ENCODE measurements around the gene FGF22. TPM values are rescaled to one million over a fixed set of nuclear protein-coding genes. Genes with fewer than 3 reads are reported as not detected.

FGF22 gene
- polyA plus RNA-seq, 2 of the 4 experiments (the other 2 are of a cell fraction) = 0.13 to 1.0 TPM

DNA sequence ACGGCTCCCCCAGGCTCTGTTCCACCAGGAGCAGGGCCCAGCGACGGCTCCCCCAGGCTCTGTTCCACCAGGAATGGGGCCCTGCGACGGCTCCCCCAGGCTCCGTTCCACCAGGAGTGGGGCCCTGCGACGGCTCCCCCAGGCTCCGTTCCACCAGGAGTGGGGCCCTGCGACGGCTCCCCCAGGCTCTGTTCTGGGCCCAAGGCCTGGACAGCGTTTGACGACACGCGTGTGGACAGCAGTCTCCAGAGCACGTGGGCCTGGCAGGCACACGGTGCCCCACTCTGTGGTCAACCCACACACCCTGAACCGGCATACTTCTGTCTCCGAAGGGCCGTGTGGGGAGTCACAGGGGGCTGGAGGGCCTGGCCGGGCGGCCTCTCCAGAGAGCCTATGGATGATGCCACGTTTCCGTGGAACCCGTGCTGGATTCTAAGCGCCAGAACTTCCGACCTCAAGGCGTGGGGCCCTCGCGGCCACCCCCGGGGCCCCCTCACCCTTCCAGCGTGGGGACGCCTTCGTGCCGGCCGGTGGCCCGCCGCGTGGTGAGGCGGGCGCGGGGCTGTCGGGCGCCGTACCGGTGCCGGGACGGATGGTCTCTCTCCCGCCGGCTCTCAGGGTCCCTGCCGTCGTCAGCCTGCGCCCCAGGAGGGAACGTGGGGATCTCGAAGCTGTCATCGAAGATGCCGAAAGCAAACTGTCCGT lies 11.6 kb downstream of the FGF22 start (continued):
- TF ChIP-seq EHMT2 (IDR thresholded peaks at IDR 0.05; ENCODE audit: low read depth) (no peak), ESRRA (IDR thresholded peaks at IDR 0.05; ENCODE audit: borderline replicate concordance, low read length) (no peak), ELK1 (IDR thresholded peaks at IDR 0.05; ENCODE audit: low read depth, low read length) (no peak), SREBF2 (IDR thresholded peaks at IDR 0.05) (no peak), POLR2A (IDR thresholded peaks at IDR 0.05; ENCODE audit: low read length) (no peak), USF2 (IDR thresholded peaks at IDR 0.05) (no peak), RAD21 (conservative IDR thresholded peaks at IDR 0.05 in 1 of 2, IDR thresholded peaks at IDR 0.05 in 1 of 2) (no peak)

DNA sequence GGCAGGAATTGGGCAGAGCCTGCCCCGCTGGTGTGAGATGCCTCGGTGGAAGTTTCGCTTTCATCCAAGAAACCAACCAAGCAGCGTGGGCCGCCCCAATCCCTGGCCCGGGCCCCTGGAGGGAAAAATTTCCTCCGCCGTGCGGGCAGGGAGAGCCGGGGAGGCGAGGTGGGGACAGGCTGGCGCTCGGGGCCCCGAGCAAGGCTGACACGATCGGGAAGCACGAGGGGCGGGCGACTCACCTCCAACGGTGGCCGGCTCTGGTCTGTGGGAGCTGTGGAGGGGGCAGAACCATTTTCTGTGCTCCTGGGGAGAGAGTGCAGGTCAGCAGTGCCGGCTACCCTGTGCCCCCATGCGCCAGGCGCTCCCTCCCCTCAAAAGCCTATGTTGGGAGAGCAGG lies 12.3 kb downstream of the FGF22 start:
- H3K4me3 ChIP-seq = no peak overlapping the region
- 91% methylated on average over 17 of the region's 24 CpGs for WGBS (ENCODE audit: missing lambda C conversion rate)
- no peak for FAIRE-seq
- no peak for ATAC-seq
- H3K9me3 ChIP-seq = no peaks in the 10 kb centered on the region
- H3K4me2 ChIP-seq = no peak overlapping the region
- no peaks in the 10 kb centered on the region for H3K4me1 ChIP-seq
- ChIA-PET POLR2A (no interaction called here), CTCF (interaction anchor here (0.6 kb wide), 1 partner anchor 134 kb away, joined by 4 read pairs; no protein-coding TSS in a partner anchor)
- TF ChIP-seq ZNF302 (CRISPR knock-in tag; IDR thresholded peaks at IDR 0.05) = no peak
- TF ChIP-seq CHD4 (IDR thresholded peaks at IDR 0.05; ENCODE audit: borderline replicate concordance) = no peak
- TF ChIP-seq HOXB5 (CRISPR knock-in tag; IDR thresholded peaks at IDR 0.05) = no peak
- TF ChIP-seq RCOR1 (IDR thresholded peaks at IDR 0.05; ENCODE audit: low read depth, low read length) = no peak
- H3K27ac ChIP-seq = no peak overlapping the region
- no peak for DNase-seq (ENCODE audit: low read depth in 1 of 2, low spot score in 1 of 2)

- ATAC-seq (no peak), FAIRE-seq (no peak), DNase-seq (ENCODE audit: low read depth in 1 of 2, low spot score in 1 of 2) (no peak)
- 98% methylated on average over 11 of the region's 54 CpGs for WGBS (ENCODE audit: missing lambda C conversion rate)
- Histone ChIP-seq H3K4me1 (no peaks in the 10 kb centered on the region), H3K4me2 (no peak overlapping the region), H3K9me3 (no peaks in the 10 kb centered on the region), H3K4me3 (no peak overlapping the region), H3K27ac (no peak overlapping the region)
- CTCF ChIA-PET = no interaction called here
- TF ChIP-seq BCL3 (IDR thresholded peaks at IDR 0.05) (no peak), EHMT2 (IDR thresholded peaks at IDR 0.05; ENCODE audit: low read depth) (no peak), JUN (IDR thresholded peaks at IDR 0.05) (no peak), HOXA7 (CRISPR knock-in tag; IDR thresholded peaks at IDR 0.05) (no peak), BHLHE40 (IDR thresholded peaks at IDR 0.05; ENCODE audit: low read depth, low read length) (no peak), HOXB13 (CRISPR knock-in tag; IDR thresholded peaks at IDR 0.05; ENCODE audit: low read depth) (no peak)
- POLR2A ChIA-PET = no interaction called here
Measured at GRCh38 chr19:652467-653389, 13.0 kb downstream of the FGF22 start.

GRCh38 chr19:653425-653824 lies 13.7 kb downstream of the FGF22 start:
- POLR2A ChIA-PET = no interaction called here
- Histone ChIP-seq H3K4me1 (no peaks in the 10 kb centered on the region; the same call in 2 of the 3 replicates), H3K4me2 (no peak overlapping the region), H3K4me3 (no peak overlapping the region), H3K9me3 (no peaks in the 10 kb centered on the region), H3K27ac (no peak overlapping the region)
- no peak for FAIRE-seq
- CTCF ChIA-PET = no interaction called here
- ATAC-seq = no peak
- WGBS (ENCODE audit: missing lambda C conversion rate) = 92% methylated on average over 6 of the region's 17 CpGs
- no peak for DNase-seq (ENCODE audit: low read depth in 1 of 2, low spot score in 1 of 2)
- TF ChIP-seq BCL3 (IDR thresholded peaks at IDR 0.05) = no peak
- no peak for TF ChIP-seq BHLHE40 (IDR thresholded peaks at IDR 0.05; ENCODE audit: low read depth, low read length)
- TF ChIP-seq POLR2AphosphoS2 (conservative IDR thresholded peaks at IDR 0.05; ENCODE audit: low read length) = no peak
- TF ChIP-seq CEBPB (IDR thresholded peaks at IDR 0.05) = no peak
- TF ChIP-seq HES2 (IDR thresholded peaks at IDR 0.05) = no peak
- TF ChIP-seq ZNF302 (CRISPR knock-in tag; IDR thresholded peaks at IDR 0.05) = no peak
- TF ChIP-seq NFE2L2 (conservative IDR thresholded peaks at IDR 0.05; ENCODE audit: low read length) = no peak
- TF ChIP-seq KDM1A (IDR thresholded peaks at IDR 0.05; ENCODE audit: low read depth) = no peak
- no peak for TF ChIP-seq HDAC2 (IDR thresholded peaks at IDR 0.05)
- TF ChIP-seq CHD2 (IDR thresholded peaks at IDR 0.05; ENCODE audit: low read length, partially characterized antibody) = no peak
- TF ChIP-seq, protein P1, sequence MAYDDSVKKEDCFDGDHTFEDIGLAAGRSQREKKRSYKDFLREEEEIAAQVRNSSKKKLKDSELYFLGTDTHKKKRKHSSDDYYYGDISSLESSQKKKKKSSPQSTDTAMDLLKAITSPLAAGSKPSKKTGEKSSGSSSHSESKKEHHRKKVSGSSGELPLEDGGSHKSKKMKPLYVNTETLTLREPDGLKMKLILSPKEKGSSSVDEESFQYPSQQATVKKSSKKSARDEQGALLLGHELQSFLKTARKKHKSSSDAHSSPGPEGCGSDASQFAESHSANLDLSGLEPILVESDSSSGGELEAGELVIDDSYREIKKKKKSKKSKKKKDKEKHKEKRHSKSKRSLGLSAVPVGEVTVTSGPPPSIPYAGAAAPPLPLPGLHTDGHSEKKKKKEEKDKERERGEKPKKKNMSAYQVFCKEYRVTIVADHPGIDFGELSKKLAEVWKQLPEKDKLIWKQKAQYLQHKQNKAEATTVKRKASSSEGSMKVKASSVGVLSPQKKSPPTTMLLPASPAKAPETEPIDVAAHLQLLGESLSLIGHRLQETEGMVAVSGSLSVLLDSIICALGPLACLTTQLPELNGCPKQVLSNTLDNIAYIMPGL (CRISPR knock-in tag; IDR thresholded peaks at IDR 0.05; ENCODE audit: borderline replicate concordance) = no peak
